Esophagus muscularis mucosa (tissue), 4 donors: ENCODE results near the gene TLE5.

ENCODE experiments used
- CTCF ChIP-seq, 3 experiments: fragments of 200-600 bp in 2 of 3; fragments of 450-650 bp in 1 of 3; sonication (generic) in 2 of 3; IDR thresholded peaks; one replicate each; pipeline ENCODE4 v1.5.1; 2017 to 2019; ENCODE audit warnings: antibody characterized with exemption in 3 of 3, mild to moderate bottlenecking in 2 of 3, moderate library complexity in 1 of 3
- EP300 ChIP-seq: sonication (generic); formaldehyde crosslinking; IDR thresholded peaks from one replicate; pipeline ENCODE4 v1.6.1; 2017; ENCODE audit warnings: antibody characterized with exemption
- POLR2A ChIP-seq: fragments of 450-650 bp; IDR thresholded peaks from one replicate; pipeline ENCODE4 v1.6.1; 2017; ENCODE audit warnings: antibody characterized with exemption, moderate library complexity, mild to moderate bottlenecking, low read depth

GRCh38 chr19:3110126-3110825 is 48.0 kb upstream of the TLE5 start:
- TF ChIP-seq CTCF (IDR thresholded peaks at IDR 0.05) (no peak), EP300 (no peak), POLR2A (no peak)
